Raji (cell line): ENCODE measurements around the gene POLE3.
A peak's percentile ranks its signal among the peaks of the same experiment; 100 is the strongest.

Source experiments
- POLR2A ChIP-seq: IDR thresholded peaks from 2 replicates; pipeline ENCODE4 v1.6.1; 2011; ENCODE audit warnings: low read depth, low read length, control low read depth; ENCODE audit not compliant: insufficient read depth

POLE3 gene

DNA sequence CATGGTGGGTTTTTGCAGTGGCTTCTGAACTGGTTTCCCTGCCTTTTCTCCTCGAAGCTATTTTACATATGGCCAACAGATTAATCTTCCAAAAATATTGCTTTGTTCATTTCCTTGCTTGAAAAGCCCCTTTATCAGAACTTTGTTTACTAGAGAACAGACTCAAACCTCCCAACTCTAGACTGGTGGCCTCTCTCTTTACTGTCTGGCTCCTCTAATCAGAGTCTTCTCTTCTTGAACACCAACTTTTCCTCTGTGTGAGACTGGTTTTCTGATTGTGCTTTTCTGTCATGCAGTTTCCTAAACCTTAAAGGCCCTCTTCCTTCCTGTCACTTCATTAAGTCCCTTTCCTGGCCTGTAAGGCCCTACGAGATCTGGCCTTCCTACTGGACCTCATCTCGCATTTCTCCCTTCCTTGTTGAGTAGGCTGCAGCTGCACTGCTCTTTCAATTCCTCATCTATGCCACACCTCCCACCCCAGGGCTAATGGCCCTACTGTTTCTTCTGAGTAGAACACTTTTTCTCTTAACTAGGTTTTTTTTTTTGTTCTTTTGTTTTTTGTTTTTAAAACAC is 5.8 kb upstream of the POLE3 start:
- 0 out of 2 replicates have a peak, but pooled peaks have one; percentile 14 for TF ChIP-seq POLR2A

DNA sequence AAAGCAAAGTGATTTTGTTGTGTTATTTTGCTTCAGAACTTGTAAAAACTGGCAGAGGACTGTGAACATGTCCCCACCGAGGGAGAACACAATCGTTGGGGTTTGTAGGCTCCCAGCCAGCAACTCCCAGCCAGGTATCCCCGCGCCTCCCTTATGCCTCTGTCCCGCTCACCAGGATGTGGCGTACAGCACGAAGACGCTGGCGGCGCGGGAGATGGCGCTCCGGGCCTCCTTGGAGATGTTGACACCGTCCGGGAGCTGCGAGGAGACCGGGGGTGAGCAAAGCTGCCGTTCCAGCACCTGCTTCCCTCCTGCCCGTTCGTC is 630 bp downstream of the POLE3 start:
- no peak for TF ChIP-seq POLR2A

DNA sequence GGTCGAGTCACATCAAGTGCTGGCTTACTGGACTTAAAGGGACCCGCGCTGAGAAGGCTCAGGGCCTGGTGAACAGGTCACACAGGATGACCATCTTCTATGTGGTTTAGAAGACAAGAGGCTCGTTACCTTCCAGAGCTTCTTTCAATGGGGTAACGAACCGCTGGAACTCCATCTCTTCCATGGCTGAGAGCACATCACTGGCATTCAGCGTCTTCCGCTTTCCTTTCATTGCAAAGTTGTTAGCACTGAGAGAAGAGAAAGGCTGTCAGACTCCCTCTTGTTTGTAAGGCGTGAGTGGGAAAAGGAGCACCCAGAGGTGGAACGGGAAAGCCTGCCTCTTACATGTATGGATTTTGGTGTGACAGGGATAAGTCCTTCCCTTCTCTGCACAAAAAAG is 994 bp downstream of the POLE3 start:
- no peak for TF ChIP-seq POLR2A

DNA sequence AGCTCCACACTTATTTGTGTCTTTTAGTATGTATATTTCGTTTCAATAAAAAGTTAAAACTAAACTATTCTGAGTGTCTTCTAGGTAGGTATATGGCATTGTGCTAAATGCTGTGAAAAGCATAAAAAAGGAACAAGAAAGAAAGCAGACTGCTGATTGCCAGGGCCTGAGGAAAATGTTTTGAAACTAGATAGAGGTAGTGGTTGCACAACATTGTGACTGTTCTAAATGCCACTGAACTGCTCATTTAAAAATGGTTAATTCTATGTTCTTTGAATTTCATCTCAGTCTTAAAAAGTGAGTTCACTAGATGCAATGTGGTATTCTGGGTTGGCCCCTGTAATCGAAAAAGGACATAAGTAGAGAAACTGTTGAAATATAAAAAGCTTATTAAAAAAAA is 6.8 kb downstream of the POLE3 start:
- TF ChIP-seq POLR2A, result no peak

DNA sequence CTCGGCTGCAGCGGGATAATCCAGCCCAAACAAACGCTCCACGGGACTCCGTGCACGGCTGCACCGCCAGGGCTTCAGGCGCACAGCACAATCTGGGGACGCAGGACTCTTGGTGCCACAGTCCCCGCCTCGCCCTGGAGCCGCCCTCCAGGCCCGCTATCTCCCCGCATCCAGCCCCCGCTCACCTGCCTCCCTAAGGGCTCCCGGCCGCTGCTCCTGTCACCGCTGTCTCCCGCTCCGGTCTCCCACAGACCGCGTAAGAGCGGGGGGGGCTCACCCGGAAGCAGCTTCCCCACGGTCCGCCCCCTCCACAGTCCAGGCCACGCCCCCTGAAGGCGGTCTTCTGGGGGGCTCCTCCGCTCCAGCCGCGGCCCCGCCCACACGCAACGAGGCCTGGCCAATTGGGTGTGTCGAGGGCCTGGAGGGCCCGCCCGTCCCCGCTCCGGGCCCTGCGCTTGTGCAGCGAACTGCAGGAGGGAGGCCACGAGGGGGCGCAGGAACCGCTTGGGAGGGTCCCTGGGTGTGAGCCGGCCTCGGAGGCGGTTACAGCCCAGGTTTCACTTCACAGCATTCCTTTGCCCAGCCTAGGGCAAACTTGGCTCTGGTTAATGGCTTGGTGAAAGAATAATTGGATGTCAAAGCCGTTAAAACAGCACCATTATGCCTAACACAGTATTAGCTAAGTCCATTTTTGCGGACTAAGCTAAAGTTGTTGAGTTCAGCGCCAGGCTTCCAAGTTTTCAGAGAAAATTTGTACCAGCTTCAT is 9.3 kb downstream of the POLE3 start, which contains the start of gene ALAD:
Gene ALAD (minus strand): TSS at position 258 of the 766 bp plus-strand sequence. CDS start 7,725 bp downstream, outside the sequence.
- TF ChIP-seq POLR2A, result peak; percentile 74

DNA sequence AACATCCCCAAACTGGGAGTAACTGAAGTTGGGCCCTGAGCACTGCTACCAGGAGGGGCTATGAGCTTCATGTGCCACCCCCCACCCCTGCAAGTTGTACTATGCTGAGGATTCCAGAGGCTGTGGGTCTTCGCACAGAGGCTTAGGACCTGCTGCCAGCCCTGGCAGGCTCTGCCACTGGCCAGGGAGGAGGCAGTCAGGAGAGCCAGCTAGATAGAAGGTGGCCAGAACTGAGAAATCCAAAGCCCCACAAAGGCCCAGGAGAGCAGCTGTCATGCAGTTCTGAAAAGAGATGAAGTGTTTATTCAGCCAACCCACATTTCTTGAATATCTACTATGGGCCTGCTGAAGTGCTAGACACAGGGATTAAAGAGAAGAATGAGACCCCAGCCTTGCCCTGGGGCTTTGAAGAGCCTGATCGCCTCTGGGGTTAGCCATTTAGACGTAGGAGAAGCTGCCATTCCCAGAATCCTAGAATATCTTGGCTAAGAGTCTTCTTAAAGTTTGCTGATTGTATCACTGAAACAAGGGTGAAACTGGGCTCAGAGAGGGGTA is 10.8 kb downstream of the POLE3 start:
- no peak for TF ChIP-seq POLR2A

DNA sequence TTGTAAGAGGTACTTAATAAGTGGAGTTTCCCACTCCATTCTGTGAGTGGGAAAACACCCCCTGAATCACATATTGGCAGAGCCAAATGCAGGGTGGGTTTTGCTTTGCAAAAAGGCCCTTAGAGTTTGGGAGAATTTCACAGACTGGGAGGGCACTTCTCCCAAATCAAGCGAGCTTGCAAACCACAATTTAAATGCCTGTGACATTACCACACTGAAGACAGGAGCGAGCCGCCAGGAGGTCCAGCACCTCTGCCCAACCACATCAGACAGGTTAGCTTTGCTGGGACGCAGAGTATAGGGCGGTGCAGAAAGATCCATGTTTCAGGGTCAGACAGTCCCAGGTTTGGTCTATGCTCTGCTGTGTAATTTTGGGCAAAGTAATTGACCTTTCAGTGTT is 11.7 kb downstream of the POLE3 start:
- no peak for TF ChIP-seq POLR2A

DNA sequence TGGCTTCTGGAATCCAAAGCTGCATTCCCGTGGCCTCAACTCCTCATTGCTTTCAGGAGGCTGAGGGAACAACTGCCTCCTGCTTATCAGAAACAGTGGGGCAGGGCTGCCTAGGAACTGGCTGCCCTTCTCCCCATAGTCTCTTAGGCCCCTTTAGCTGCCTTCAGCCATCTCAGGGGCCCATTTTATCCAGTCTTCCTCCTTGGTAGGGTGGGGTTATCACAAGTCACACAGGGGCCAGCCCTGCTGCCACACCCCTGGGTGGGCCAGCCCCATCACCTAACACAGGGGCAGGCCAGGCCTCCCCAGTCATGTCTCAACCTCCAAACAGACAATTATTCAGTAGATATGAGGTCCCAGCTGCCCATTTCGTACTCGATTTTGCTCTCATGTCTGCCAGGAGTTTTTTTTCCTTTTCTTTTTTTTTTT is 13.3 kb downstream of the POLE3 start:
- TF ChIP-seq POLR2A, result no peak

DNA sequence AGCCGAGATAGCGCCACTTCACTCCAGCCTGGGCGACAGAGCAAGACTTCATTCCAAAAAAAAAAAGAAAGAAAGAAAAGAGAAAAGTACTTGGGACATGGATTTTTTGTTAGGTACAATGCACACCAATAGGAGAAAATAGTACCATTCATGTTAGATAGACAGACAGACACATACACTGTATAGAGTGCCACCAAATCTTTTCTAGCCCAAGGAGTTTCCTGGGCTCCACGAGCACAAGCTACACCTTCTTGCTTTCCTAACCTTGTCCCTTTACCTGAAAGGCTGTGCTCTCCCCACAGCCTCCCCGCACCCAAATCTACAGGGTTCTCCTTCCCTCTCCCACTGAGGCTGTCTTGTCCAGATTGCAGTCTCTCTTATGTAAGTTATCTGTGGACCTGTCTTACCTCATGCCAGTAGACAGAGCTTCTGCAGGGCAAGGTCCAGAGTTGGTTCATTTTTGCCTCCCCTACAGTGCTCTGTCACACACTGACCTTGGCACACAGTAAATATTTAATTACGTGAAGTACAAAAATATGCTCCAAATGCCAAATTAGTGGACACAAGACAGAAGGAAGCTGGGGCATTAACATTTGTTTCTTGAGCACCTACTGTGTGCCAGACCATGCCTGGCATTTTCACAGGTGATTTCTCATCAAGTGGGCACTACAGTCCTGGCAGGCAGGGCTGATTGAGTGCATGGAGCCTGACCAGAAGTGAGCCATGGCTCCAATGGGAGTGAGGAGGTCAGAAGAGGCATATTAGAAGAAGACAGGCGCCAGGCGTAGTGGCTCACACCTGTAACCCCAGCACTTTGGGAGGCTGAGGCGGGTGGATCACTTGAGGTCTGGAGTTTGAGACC is 15.2 kb downstream of the POLE3 start:
- no peak for TF ChIP-seq POLR2A

DNA sequence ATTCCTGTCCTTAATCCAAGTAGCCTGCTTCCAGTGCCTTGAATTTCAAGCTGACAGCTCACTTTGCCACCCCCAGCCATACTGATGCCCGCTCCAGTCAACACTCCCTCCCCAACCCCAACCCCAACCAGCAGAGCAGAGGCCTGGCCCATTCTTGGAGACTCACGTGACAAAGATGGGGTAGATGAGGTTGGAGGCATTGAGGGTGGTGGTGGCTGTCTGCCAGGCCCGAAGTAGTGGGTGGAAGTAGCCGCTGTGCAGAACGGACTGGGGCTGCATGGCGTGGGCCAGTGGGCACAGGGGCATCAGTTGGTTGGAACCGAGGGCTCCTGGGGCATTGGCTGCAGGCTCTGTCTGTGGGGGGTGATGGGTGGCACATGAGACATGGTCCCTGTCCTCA is 17.2 kb downstream of the POLE3 start:
- TF ChIP-seq POLR2A, result no peak

DNA sequence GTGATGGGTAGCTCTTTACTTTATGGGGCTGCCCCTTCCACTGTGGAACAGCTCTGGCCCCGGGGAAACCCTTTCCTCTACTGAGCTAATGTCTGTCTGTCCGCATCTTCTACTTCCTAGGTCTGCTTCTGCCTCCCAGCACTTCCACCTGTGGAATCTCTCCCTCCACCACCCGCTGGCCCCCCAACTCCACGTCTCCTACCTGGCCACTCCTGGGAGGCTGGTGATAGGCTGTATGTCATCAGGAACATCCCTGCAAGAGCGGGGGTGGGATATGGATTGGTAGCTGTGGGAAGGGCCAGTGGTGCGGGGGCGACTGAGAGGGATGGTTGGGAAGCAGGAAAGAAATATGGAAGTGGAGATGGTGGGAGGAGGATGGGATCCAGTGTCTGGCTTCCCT is 18.6 kb downstream of the POLE3 start:
- TF ChIP-seq POLR2A, result no peak

DNA sequence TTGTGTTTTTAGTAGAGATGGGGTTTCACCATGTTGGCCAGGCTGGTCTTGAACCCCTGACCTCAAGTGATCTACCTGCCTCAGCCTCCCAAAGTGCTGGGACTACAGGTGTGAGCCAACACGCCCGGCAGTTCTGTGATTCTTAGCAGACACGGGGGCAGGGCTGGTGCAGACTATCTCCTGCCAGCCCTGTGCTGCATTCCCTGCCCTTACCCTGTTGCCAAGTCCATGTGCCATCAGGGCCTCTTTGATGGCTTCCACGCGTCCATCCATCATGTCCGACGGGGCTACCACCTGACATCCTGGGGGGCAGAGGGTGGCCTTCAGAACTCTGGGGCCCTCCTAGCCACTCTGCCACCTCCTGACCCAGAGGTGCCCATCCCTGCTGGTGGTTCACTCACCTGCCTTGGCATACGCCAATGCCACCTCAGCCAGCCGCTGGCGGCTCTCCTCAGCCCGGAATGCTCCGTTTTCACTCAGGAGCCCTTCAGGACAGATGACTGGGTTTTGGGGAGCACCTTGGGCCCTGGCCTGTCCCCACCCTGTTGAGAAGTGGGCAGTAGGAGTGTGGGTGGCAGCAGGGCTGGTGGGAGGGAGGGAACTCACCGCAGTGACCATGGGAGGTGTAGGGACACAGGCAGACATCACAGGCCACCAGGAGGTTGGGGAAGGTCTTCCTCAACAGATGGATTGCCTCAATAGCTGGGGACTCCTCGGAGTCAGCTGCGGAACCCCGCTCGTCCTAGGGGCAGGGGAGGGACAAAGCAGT is 20.1 kb downstream of the POLE3 start:
- TF ChIP-seq POLR2A, result no peak

DNA sequence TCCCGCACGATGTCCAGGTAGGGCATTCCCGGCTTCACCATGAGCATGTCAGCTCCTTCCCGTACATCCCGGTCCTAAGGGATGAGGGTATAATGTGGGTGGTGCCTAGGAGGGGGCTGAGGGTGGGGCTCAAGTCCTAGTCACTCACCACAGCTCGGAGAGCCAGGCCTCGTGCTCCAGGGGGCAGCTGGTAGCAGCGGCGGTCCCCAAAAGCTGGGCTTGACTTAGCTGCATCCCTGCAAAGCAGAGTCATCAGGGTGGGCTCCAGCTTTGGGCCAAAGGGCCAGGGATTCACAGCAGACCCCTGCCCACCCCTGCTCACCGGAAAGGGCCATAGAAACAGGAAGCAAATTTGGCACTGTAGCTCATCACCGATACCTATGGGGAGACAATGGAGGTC is 21.0 kb downstream of the POLE3 start:
- no peak for TF ChIP-seq POLR2A

DNA sequence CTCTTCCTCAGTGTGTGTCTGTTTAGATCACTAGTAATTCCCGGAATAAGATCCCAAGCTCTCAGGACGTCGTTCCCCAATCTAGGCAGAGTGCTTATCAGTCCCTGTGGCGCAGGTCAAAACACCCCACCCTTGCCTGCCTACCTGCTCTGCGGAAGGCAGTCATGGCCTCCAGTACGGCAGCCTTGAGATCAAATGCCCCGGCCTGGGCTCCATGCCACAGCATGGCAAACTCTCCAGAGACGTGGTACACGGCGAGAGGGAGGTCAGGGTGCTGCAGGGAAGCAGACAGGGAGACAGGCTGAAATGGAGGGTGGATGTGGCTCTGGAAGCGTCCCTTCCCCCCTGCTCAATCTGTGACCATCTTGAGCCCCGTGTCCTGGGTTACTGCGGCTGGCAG is 21.6 kb downstream of the POLE3 start:
- no peak for TF ChIP-seq POLR2A
